ENCODE measurements around the gene CALML4.
"Not testable (repeated sequence)": the region's sequence is repeated elsewhere in the genome, so short reads cannot be mapped to it uniquely, and the experiment has no call there.

The CALML4 gene

GRCh38 chr15:68224546-68225250 lies 19.6 kb upstream of the CALML4 start:
- no peak for DNase-seq

GRCh38 chr15:68224108-68224507 lies 19.0 kb upstream of the CALML4 start:
- DNase-seq: no peak

GRCh38 chr15:68223171-68223570 lies 18.0 kb upstream of the CALML4 start:
- no peak for DNase-seq

GRCh38 chr15:68222432-68222743 lies 17.3 kb upstream of the CALML4 start:
- DNase-seq: not testable (repeated sequence)

GRCh38 chr15:68221530-68222431 lies 16.6 kb upstream of the CALML4 start:
- not testable (repeated sequence) for DNase-seq

- DNase-seq: no peak
Observed at GRCh38 chr15:68220967-68221366, 15.8 kb upstream of the CALML4 start.

- no peak for DNase-seq
Observed at GRCh38 chr15:68220489-68220888, 15.4 kb upstream of the CALML4 start.

GRCh38 chr15:68218847-68219798 lies 14.0 kb upstream of the CALML4 start:
- no peak for DNase-seq

- no peak for DNase-seq
Observed at GRCh38 chr15:68218331-68218730, 13.2 kb upstream of the CALML4 start.

GRCh38 chr15:68217341-68217740 lies 12.2 kb upstream of the CALML4 start:
- no peak for DNase-seq

GRCh38 chr15:68214838-68215254 lies 9.7 kb upstream of the CALML4 start:
- DNase-seq: no peak

GRCh38 chr15:68213991-68214837 lies 9.1 kb upstream of the CALML4 start:
- no peak for DNase-seq

GRCh38 chr15:68213491-68213845 lies 8.3 kb upstream of the CALML4 start:
- DNase-seq: not testable (repeated sequence)

- no peak for DNase-seq
Observed at GRCh38 chr15:68211656-68212320, 6.7 kb upstream of the CALML4 start.

- DNase-seq: peak in 3 of 4 experiments; percentile 16 to 56 (median 37)
Observed at GRCh38 chr15:68210821-68211655, 5.9 kb upstream of the CALML4 start.

- no peak for DNase-seq
Observed at GRCh38 chr15:68210409-68210756, 5.3 kb upstream of the CALML4 start.

- peak in 1 of 4 experiments; percentile 24 for DNase-seq
Observed at GRCh38 chr15:68209735-68210408, 4.7 kb upstream of the CALML4 start.

- no peak for DNase-seq
Observed at GRCh38 chr15:68209272-68209671, 4.1 kb upstream of the CALML4 start.

- peak in 1 of 4 experiments; percentile 12 for DNase-seq
Observed at GRCh38 chr15:68208636-68209240, 3.6 kb upstream of the CALML4 start.

GRCh38 chr15:68208136-68208535 lies 3.0 kb upstream of the CALML4 start:
- DNase-seq: no peak

Data from activated naive CD4-positive, alpha-beta T cell (primary cell).